ENCODE measurements around the gene CCDC18. TPM values are rescaled to one million over a fixed set of nuclear protein-coding genes. Genes with fewer than 3 reads are reported as not detected.

CCDC18 gene
- total RNA-seq, 1 experiment from 2014 or later = 6.5 TPM

DNA sequence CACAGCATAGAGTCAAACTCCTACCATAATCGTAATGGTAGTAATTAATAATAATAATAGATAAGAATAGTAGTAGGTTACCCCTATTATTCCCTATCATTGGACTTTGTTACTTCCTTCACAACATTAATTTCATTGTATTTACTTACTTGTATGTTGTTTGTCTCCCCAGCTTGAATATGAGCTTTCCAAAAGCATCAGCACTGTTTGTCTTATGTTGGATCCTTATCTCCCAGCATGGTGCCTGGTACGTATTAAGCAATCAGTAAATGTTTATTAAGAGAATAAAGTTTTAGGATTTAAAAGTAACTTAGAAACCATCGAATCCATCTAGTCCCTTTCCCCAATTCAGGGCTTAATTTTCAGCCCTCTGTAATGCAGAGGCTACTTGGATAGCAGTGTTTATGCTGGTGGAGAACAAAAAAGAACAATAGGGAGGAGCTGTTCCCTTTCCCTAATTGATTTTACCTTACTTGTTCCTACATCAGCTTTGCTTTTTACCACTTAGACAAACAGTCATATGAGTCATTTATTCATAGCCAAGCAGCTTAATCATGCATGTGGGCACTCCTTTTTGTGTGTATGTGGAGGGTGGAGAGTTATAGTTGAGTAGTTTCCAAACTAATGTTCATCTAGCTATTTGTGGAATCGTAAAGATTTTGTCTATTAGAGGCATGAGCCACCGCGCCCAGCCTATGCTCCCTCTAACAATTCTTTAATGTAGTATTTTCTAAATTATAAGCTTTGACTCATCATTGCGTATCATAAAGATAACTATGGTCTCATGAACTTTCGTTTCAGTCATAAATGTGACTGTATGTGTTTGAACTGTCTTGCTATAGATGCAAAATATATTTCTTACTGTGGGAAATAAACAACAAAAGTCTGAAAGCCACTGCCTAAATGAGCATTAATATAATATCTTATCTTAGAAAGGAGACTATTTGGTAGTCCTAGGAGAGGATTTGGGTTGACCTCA, 144.3 kb downstream of the CCDC18 start:
- in situ Hi-C loops (cut with HindIII; ENCODE audit: low pct_unique_long_range_greater_than_20kb, low sequenced_read_pairs) = no loop called here

More for the DNA sequence above, 144.3 kb downstream of the CCDC18 start:
- peak; percentile 63 for DNase-seq (ENCODE audit: low read depth)

Other genes with a start within 250 kb of the CCDC18 start
- gene DIPK1A, start 219.3 kb upstream of the CCDC18 start, total RNA-seq (2014; rRNA removed; shearing (Covaris generic); ENCODE audit: low replicate concordance) = 8.6 TPM in 2 replicates
- 3.6 and 5.0 TPM in 2 replicates for gene MTF2, start 101.4 kb upstream of the CCDC18 start, total RNA-seq (2014; rRNA removed; shearing (Covaris generic); ENCODE audit: low replicate concordance)
- gene TMED5, start 311 bp upstream of the CCDC18 start, total RNA-seq (2014; rRNA removed; shearing (Covaris generic); ENCODE audit: low replicate concordance) = 5.8 and 17.3 TPM in 2 replicates
- 32.3 and 48.9 TPM in 2 replicates for gene DR1, start 165.2 kb downstream of the CCDC18 start, total RNA-seq (2014; rRNA removed; shearing (Covaris generic); ENCODE audit: low replicate concordance)

Data from Caki2 (cell line).